ENCODE data around the gene GNA14. TPM values are rescaled to one million over a fixed set of nuclear protein-coding genes. Genes with fewer than 3 reads are reported as not detected.

Gene GNA14
- total RNA-seq, 1 experiment from 2014 or later: 0.37 TPM

DNA sequence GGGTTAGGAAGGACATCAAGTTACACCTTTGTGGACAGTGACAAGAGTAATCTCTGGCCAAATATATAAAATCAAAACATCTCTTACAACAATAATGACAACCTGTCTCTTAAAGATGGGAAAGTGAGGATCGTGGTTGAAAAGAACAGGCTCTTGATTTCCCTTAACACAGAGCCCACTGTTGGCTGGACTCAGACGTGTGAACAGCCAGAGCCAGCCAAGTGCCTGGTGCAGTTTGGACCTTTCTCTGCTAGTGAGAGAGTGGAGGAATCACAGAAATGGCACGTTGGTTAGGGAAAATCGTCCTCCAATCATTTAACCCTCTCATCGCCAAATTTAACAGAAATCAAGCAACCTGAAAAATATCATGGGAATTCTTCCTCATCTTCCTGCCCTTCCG is 131.3 kb downstream of the GNA14 start:
- H3K4me1 ChIP-seq (ENCODE audit: insufficient read depth, low read length): no peaks in the 10 kb centered on the region
- no peak overlapping the region for H2BK5ac ChIP-seq (ENCODE audit: insufficient read length, low read length)
- no peak overlapping the region for H3K56ac ChIP-seq (ENCODE audit: insufficient read length, low read depth, low read length)
- H2BK15ac ChIP-seq (ENCODE audit: low read depth, low read length): no peak overlapping the region
- Mint-ChIP-seq H3K36me3 (ENCODE audit: insufficient read depth in 1 of 3, low read depth in 3 of 3) (no peaks in the 10 kb centered on the region), H3K4me3 (no peak overlapping the region), H3K9me3 (no peaks in the 10 kb centered on the region), H3K27ac (no peak overlapping the region), H3K4me1 (no peaks in the 10 kb centered on the region; a peak in 1 of 4 replicates), H3K27me3 (ENCODE audit: low read depth) (no peaks in the 10 kb centered on the region)
- H3K27me3 ChIP-seq (ENCODE audit: insufficient read depth, low read length): no peaks in the 10 kb centered on the region
- no peak overlapping the region for H3K27ac ChIP-seq (ENCODE audit: insufficient read length, low read depth, low read length)
- no peak overlapping the region for H2BK120ac ChIP-seq (ENCODE audit: low read depth, low read length, poor library complexity, severe bottlenecking)
- no peaks in the 10 kb centered on the region for H3K79me1 ChIP-seq (ENCODE audit: insufficient read depth, low read depth, low read length, poor library complexity, severe bottlenecking)
- no peaks in the 10 kb centered on the region for H3K79me2 ChIP-seq (ENCODE audit: insufficient read depth, low read length)
- H4K8ac ChIP-seq (replicated peaks; ENCODE audit: insufficient read length, low read depth, low read length): no peak overlapping the region
- no peak overlapping the region for H3K9ac ChIP-seq (ENCODE audit: extremely low read depth, insufficient read length, low read length)
- no peak overlapping the region for H2AFZ ChIP-seq (ENCODE audit: low read length)
- H3K9me3 ChIP-seq (ENCODE audit: control insufficient read depth, low read depth, low read length): no peaks in the 10 kb centered on the region
- no peak overlapping the region for H3T11ph ChIP-seq (ENCODE audit: low read length)
- H2BK12ac ChIP-seq (ENCODE audit: insufficient read length, low read depth, low read length): no peak overlapping the region
- no peaks in the 10 kb centered on the region for H3K23me2 ChIP-seq (ENCODE audit: insufficient read length, low read depth, low read length, poor library complexity, severe bottlenecking)
- no peak overlapping the region for H2AK5ac ChIP-seq (ENCODE audit: insufficient read length, low read length)
- TF ChIP-seq, protein P1, sequence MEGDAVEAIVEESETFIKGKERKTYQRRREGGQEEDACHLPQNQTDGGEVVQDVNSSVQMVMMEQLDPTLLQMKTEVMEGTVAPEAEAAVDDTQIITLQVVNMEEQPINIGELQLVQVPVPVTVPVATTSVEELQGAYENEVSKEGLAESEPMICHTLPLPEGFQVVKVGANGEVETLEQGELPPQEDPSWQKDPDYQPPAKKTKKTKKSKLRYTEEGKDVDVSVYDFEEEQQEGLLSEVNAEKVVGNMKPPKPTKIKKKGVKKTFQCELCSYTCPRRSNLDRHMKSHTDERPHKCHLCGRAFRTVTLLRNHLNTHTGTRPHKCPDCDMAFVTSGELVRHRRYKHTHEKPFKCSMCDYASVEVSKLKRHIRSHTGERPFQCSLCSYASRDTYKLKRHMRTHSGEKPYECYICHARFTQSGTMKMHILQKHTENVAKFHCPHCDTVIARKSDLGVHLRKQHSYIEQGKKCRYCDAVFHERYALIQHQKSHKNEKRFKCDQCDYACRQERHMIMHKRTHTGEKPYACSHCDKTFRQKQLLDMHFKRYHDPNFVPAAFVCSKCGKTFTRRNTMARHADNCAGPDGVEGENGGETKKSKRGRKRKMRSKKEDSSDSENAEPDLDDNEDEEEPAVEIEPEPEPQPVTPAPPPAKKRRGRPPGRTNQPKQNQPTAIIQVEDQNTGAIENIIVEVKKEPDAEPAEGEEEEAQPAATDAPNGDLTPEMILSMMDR (conservative IDR thresholded peaks at IDR 0.05): no peak
- DNase-seq: no peak
- H4K91ac ChIP-seq (ENCODE audit: insufficient read length, low read depth, low read length): no peak overlapping the region
- H4K20me1 ChIP-seq (ENCODE audit: control insufficient read depth, insufficient read depth, insufficient read length): no peaks in the 10 kb centered on the region
- H3K4me2 ChIP-seq (ENCODE audit: insufficient read depth, insufficient read length, low read length): no peak overlapping the region
- no peak overlapping the region for H2BK20ac ChIP-seq (ENCODE audit: low read depth, low read length, poor library complexity, severe bottlenecking)
- H3K18ac ChIP-seq (ENCODE audit: insufficient read length, low read depth, low read length): no peak overlapping the region
- H3K23ac ChIP-seq (ENCODE audit: insufficient read length, low read depth, low read length): no peak overlapping the region
- no peak overlapping the region for H4K5ac ChIP-seq (ENCODE audit: insufficient read length, low read depth, low read length)
- no CpG with 5 or more reads among the region's 6 CpGs for WGBS (ENCODE audit: extremely low coverage, insufficient read length, low lambda C conversion rate)
- no peak overlapping the region for H3K4ac ChIP-seq (ENCODE audit: low read depth, low read length)
- H3K14ac ChIP-seq (ENCODE audit: insufficient read depth, low read length): no peak overlapping the region
